BLaER1 (cell line): ENCODE data around the gene SMCHD1.

Experiments
- H3K27ac ChIP-seq: shearing (Covaris generic); formaldehyde crosslinking; 2 replicates; pipeline ENCODE4 v1.8.1; 2022
- H3K27me3 ChIP-seq: shearing (Covaris generic); formaldehyde crosslinking; 2 replicates; pipeline ENCODE4 v1.8.1; 2022
- H3K36me3 ChIP-seq: shearing (Covaris generic); formaldehyde crosslinking; 2 replicates; pipeline ENCODE4 v1.8.1; 2022
- H3K4me1 ChIP-seq: shearing (Covaris generic); formaldehyde crosslinking; 2 replicates; pipeline ENCODE4 v1.8.1; 2022
- H3K4me2 ChIP-seq: shearing (Covaris generic); formaldehyde crosslinking; 2 replicates; pipeline ENCODE4 v1.8.1; 2022
- H3K4me3 ChIP-seq: shearing (Covaris generic); formaldehyde crosslinking; 2 replicates; pipeline ENCODE4 v1.8.1; 2022
- H3K9ac ChIP-seq: shearing (Covaris generic); formaldehyde crosslinking; 2 replicates; pipeline ENCODE4 v1.8.1; 2022
- H3K9me3 ChIP-seq: shearing (Covaris generic); formaldehyde crosslinking; 2 replicates; pipeline ENCODE4 v1.8.1; 2022
- H4K20me1 ChIP-seq: shearing (Covaris generic); formaldehyde crosslinking; 2 replicates; pipeline ENCODE4 v1.8.1; 2022
- Cebpa-rat ChIP-seq: shearing (Covaris generic); IDR thresholded peaks from 2 replicates; pipeline ENCODE4 v1.8.1; 2022

Gene SMCHD1

DNA sequence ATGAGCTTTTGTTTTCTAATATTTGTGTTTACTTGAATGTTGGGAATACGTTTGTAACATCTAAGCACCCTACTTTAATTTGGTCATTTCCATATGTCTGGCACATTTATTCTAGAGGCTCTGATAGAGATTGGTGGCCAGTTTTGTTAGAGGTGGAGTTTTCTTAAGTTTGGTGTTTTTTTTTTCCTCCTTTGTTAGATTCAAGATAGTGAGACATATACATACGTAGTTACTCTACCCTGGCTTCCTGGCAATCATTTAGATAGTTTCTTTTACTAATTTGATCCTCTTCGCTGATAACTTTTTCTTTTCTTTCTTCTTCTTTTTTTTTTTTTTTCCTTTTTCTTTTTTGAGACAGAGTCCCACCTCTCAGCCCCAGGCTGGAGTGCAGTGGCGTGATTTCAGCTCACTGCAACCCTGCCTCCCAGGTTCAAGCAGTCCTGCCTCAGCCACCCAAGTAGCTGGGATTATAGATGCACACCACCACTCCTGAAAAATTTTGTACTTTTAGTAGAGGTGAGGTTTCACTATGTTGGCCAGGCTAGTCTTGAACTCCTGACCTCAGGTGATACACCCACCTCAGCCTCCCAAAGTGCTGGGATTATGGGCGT, 26.6 kb downstream of the SMCHD1 start:
- peaks cover 4% of the 10 kb centered on the region; the same call in 1 of the 2 replicates for H3K4me1 ChIP-seq
- no peak overlapping the region for H3K4me3 ChIP-seq
- H3K9ac ChIP-seq, result no peak overlapping the region
- H4K20me1 ChIP-seq, result peaks cover 44% of the 10 kb centered on the region
- no peak overlapping the region for H3K4me2 ChIP-seq
- H3K9me3 ChIP-seq, result peaks cover 34% of the 10 kb centered on the region
- H3K36me3 ChIP-seq, result peaks cover 85% of the 10 kb centered on the region
- no peaks in the 10 kb centered on the region for H3K27me3 ChIP-seq
- no peak overlapping the region for H3K27ac ChIP-seq
- TF ChIP-seq Cebpa-rat, result no peak

DNA sequence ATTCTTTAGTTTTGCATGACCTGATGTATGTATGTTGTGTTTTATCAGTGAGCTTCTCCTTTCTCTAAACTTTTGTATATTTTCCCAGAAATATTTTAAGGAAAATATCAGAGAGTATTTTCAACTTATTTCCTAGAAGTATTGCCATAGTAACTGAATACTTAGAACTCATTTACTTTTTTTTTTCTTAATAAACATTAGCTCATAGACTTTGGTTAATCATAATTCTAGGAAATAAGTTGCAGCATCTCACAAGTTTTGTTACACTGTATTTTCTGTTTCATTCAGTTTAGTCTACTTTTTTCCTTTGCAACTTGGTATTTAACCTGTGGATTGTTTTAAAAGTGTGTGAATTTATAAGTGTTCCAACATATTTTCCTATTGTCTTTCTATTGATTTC, 27.5 kb downstream of the SMCHD1 start:
- Histone ChIP-seq H3K4me2 (no peak overlapping the region), H3K9me3 (peaks cover 38% of the 10 kb centered on the region), H3K27me3 (no peaks in the 10 kb centered on the region), H3K4me1 (peaks cover 11% of the 10 kb centered on the region), H3K4me3 (no peak overlapping the region), H3K9ac (no peak overlapping the region), H3K27ac (no peak overlapping the region), H3K36me3 (peaks cover 86% of the 10 kb centered on the region), H4K20me1 (peaks cover 48% of the 10 kb centered on the region)
- TF ChIP-seq Cebpa-rat, result no peak

GRCh38 chr18:2686349-2686968, 30.9 kb downstream of the SMCHD1 start:
- Histone ChIP-seq H3K36me3 (peaks cover 82% of the 10 kb centered on the region), H3K9me3 (peaks cover 30% of the 10 kb centered on the region), H3K27ac (no peak overlapping the region), H4K20me1 (peaks cover 36% of the 10 kb centered on the region), H3K27me3 (no peaks in the 10 kb centered on the region), H3K4me2 (no peak overlapping the region), H3K4me1 (peaks cover 11% of the 10 kb centered on the region), H3K9ac (no peak overlapping the region), H3K4me3 (no peak overlapping the region)
- no peak for TF ChIP-seq Cebpa-rat

DNA sequence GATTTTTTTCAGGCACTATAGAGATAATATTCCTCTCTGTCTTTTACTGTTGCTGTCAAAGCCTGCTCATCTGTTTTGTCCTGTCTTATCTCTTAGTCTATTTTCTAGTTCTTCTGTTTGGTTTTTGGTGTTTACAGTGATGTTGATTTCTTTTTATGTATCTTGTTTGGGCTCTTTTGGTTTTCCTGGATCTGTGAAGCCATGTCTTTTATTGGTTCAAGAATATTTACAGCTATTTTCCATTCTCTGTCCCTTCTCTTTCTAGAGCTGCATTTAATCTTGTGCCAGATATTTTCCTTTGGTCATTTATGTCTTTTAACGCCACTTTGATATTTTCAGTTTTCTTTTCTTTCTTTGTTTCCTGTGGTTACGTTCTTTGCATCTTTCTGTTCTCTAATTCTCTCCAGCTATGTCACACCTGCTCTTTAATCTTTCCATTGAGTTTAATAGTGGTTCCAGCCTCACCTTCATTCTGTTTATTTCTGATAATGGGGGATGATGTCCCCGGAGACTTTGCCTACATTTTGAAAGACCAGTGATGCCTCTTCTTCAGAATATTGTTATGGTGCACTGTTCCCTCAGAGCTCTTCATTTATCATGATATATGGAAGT, 32.0 kb downstream of the SMCHD1 start:
- Histone ChIP-seq H3K27ac (peak overlapping the region; percentile 41), H3K36me3 (peaks cover 82% of the 10 kb centered on the region), H3K27me3 (no peaks in the 10 kb centered on the region), H3K9me3 (peaks cover 30% of the 10 kb centered on the region), H3K4me3 (no peak overlapping the region), H3K9ac (no peak overlapping the region), H4K20me1 (peaks cover 29% of the 10 kb centered on the region), H3K4me2 (no peak overlapping the region), H3K4me1 (peaks cover 11% of the 10 kb centered on the region)
- no peak for TF ChIP-seq Cebpa-rat

- no peak overlapping the region for H3K4me3 ChIP-seq
- H3K36me3 ChIP-seq, result peaks cover 83% of the 10 kb centered on the region
- H3K9ac ChIP-seq, result no peak overlapping the region
- no peaks in the 10 kb centered on the region for H3K9me3 ChIP-seq
- H3K27me3 ChIP-seq, result no peaks in the 10 kb centered on the region
- H3K4me1 ChIP-seq, result peaks cover 4% of the 10 kb centered on the region
- H4K20me1 ChIP-seq, result peaks cover 25% of the 10 kb centered on the region; the same call in 1 of the 2 replicates
- H3K27ac ChIP-seq, result no peak overlapping the region
- H3K4me2 ChIP-seq, result no peak overlapping the region
- TF ChIP-seq Cebpa-rat, result no peak
These were observed 37.0 kb downstream of the SMCHD1 start for GRCh38 chr18:2692508-2692907.

DNA sequence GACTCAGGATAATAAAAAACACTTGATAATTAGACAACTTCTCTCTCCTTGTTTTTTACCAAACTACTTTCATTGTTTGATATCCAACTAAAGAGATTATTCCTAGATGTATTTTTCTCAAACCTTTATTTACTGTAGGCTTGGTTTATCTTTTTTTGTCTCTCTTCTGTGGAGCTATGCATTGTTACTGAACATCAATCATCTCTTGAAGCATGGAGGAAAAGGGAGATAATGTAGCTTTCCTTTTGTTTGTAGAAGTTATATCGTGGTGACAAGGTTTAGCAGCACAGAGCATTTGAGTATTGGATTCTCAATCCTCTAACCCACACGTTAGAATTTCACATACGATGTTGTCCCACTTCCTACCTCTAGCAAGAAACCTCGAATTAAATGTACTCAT, 41.7 kb downstream of the SMCHD1 start:
- H3K36me3 ChIP-seq, result peaks cover 87% of the 10 kb centered on the region
- H4K20me1 ChIP-seq, result peaks cover 16% of the 10 kb centered on the region; the same call in 1 of the 2 replicates
- H3K4me2 ChIP-seq, result no peak overlapping the region
- no peak overlapping the region for H3K9ac ChIP-seq
- no peak overlapping the region for H3K4me3 ChIP-seq
- no peak overlapping the region for H3K27ac ChIP-seq
- H3K27me3 ChIP-seq, result no peaks in the 10 kb centered on the region
- TF ChIP-seq Cebpa-rat, result no peak
- no peaks in the 10 kb centered on the region for H3K4me1 ChIP-seq
- no peaks in the 10 kb centered on the region for H3K9me3 ChIP-seq

GRCh38 chr18:2699001-2699400, 43.5 kb downstream of the SMCHD1 start:
- no peak overlapping the region for H3K4me2 ChIP-seq
- H3K9ac ChIP-seq, result no peak overlapping the region
- H3K27ac ChIP-seq, result no peak overlapping the region
- H3K36me3 ChIP-seq, result peaks cover 89% of the 10 kb centered on the region
- H3K27me3 ChIP-seq, result no peaks in the 10 kb centered on the region
- TF ChIP-seq Cebpa-rat, result no peak
- H3K4me1 ChIP-seq, result no peaks in the 10 kb centered on the region
- H3K4me3 ChIP-seq, result no peak overlapping the region
- H4K20me1 ChIP-seq, result peaks cover 7% of the 10 kb centered on the region; the same call in 1 of the 2 replicates
- no peaks in the 10 kb centered on the region for H3K9me3 ChIP-seq

- no peaks in the 10 kb centered on the region for H3K9me3 ChIP-seq
- no peaks in the 10 kb centered on the region for H4K20me1 ChIP-seq
- peaks cover 96% of the 10 kb centered on the region for H3K36me3 ChIP-seq
- H3K4me2 ChIP-seq, result no peak overlapping the region
- H3K9ac ChIP-seq, result no peak overlapping the region
- no peak for TF ChIP-seq Cebpa-rat
- H3K27me3 ChIP-seq, result no peaks in the 10 kb centered on the region
- H3K27ac ChIP-seq, result no peak overlapping the region
- no peaks in the 10 kb centered on the region for H3K4me1 ChIP-seq
- no peak overlapping the region for H3K4me3 ChIP-seq
These were observed 49.0 kb downstream of the SMCHD1 start for GRCh38 chr18:2704541-2704940.

- TF ChIP-seq Cebpa-rat, result no peak
- H3K27me3 ChIP-seq, result no peaks in the 10 kb centered on the region
- H3K27ac ChIP-seq, result no peak overlapping the region
- H3K36me3 ChIP-seq, result peaks cover 96% of the 10 kb centered on the region
- H3K9ac ChIP-seq, result no peak overlapping the region
- no peaks in the 10 kb centered on the region for H3K9me3 ChIP-seq
- H4K20me1 ChIP-seq, result 0 out of 2 replicates have a peak, but pooled peaks cover 5% of the 10 kb centered on the region
- H3K4me2 ChIP-seq, result no peak overlapping the region
- no peak overlapping the region for H3K4me3 ChIP-seq
- H3K4me1 ChIP-seq, result no peaks in the 10 kb centered on the region
These were observed 51.4 kb downstream of the SMCHD1 start for GRCh38 chr18:2706903-2707302.

GRCh38 chr18:2707551-2708168, 52.1 kb downstream of the SMCHD1 start:
- Histone ChIP-seq H3K36me3 (peaks cover 96% of the 10 kb centered on the region), H3K4me2 (no peak overlapping the region), H4K20me1 (0 out of 2 replicates have a peak, but pooled peaks cover 5% of the 10 kb centered on the region), H3K27me3 (no peaks in the 10 kb centered on the region), H3K9me3 (no peaks in the 10 kb centered on the region), H3K4me1 (no peaks in the 10 kb centered on the region), H3K9ac (no peak overlapping the region), H3K4me3 (no peak overlapping the region), H3K27ac (no peak overlapping the region)
- no peak for TF ChIP-seq Cebpa-rat
